ENCODE data around the gene ANKRD13A. TPM values are rescaled to one million over a fixed set of nuclear protein-coding genes. Genes with fewer than 3 reads are reported as not detected.
"Not testable (repeated sequence)": the region's sequence is repeated elsewhere in the genome, so short reads cannot be mapped to it uniquely, and the experiment has no call there.

Gene ANKRD13A
- total RNA-seq, 1 donor from 2014 or later, result 43.0 TPM

DNA sequence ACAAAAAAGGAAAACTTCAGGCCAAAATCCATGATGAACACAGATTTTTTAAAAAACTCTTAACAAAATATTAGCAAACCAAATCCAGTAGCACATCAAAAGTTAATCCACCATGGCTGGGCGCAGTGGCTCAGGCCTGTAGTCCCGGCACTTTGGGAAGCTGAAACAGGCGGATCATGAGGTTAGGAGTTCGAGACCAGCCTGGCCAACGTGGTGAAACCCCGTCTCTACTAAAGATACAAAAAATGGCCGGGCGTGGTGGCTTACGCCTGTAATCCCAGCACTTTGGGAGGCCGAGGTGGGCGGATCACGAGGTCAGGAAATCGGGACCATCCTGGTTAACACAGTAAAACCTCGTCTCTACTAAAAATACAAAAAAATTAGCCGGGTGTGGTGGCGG lies 13.0 kb upstream of the ANKRD13A start:
- not testable (repeated sequence) for DNase-seq

DNA sequence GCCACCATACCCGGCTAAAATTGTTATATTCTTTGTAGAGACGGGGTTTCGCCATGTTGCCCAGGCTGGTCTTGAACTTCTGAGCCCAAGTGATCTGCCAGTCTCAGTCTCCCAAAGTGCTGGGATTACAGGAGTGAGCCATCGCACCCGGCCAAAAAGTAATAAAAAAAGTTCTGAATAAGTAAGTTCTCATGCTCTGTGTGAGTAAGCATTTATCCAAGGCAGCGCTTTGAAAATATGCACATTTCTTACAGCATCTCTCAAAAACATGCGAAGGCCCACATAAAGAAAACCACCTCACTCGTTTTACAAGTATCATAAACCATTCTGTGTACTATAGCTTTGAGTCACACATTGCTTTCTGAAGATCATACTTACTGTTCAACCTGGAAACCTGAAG lies 11.6 kb upstream of the ANKRD13A start:
- DNase-seq, result no peak

DNA sequence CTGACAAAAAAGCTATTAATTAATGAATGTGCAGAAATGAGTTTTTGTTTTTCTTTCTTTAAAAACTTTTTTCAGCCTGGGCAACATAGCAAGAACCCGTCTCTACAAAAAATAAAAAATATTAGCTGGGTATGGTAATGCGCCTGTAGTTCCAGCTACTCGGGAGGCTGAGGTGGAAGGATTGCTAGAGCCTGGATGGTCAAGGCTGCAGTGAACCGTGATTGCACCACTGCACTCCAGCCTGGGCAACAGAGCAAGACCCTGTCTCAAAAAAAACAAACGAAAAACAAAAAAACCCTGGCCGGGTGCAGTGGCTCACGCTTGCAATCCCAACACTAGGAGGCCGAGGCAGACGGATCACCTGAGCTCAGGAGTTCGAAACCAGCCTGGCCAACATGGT lies 11.0 kb upstream of the ANKRD13A start:
- DNase-seq, result no peak

DNA sequence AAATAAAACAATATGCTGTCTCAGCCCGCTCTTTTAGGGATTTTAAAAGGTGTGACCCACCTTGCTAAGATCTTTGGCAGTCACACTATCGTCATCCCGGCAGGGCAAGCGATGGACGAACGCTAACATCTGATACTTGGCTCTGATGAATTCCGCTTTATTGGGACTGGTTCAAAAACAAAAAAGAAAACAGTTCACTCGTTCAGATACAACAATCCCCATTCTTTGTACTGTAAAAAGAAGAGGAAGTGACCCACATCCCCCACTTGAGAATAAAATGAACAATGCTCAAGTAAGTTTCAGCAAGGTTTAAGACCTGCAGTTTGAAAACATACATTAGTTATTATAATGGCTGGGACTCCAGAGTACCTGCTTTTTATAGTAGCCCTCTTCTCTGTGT lies 10.3 kb upstream of the ANKRD13A start:
- no peak for DNase-seq

DNA sequence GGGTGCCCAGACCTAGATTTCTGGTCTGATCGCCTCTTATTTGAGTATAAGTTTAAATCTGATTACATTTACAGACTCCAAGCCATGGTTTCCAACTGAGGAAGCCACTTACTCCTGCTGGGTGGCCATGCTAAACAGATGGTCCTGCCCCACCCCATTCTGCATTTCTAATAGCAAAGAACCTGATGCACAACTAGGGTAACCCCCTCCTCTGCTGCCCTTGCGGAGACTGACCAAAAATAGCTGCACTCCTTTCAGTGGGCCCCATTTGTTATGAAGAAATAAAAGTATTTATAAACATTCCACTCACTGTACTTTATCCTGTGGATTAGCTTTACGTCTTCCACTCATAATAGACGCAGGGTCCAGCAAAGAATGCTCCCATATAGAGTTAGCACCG lies 9.8 kb upstream of the ANKRD13A start:
- DNase-seq, result no peak

DNA sequence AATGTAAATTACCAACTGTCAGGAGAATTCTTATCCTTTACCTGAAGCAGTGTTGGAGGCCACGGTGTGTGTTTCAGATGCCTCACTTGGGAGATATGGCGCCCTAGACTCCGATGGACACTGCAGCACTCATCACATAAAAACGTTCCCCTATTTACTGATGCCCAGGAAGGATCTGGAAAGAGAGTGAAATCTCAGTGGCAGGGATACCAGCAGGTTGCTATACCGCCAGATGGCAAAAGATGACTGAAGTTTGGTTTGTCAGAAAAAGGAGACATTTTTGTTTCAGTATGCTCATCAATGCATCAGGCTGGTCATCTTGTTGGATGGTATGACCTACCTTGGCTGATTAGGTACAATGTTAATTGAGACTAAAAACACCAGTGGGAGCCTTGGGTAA lies 7.6 kb upstream of the ANKRD13A start:
- no peak for DNase-seq

DNA sequence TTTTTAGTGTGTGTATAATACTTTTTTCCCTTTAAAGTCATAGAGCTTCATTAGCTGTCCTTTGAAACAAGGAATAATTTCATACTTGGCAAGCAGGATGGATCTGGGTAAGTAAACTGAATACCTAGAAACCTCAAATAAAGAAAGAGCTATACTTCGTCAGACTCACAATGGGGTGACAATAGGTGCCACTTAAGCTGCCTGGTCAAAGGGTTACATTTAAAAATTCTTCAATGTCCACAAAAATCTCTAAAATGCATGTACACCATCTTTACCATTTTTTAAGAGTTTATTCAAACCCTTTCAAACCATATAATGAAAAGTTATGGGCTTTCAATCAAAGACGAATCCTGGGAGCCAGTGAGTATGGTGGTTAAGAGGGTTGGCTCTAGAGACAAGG lies 6.1 kb upstream of the ANKRD13A start:
- no peak for DNase-seq

DNA sequence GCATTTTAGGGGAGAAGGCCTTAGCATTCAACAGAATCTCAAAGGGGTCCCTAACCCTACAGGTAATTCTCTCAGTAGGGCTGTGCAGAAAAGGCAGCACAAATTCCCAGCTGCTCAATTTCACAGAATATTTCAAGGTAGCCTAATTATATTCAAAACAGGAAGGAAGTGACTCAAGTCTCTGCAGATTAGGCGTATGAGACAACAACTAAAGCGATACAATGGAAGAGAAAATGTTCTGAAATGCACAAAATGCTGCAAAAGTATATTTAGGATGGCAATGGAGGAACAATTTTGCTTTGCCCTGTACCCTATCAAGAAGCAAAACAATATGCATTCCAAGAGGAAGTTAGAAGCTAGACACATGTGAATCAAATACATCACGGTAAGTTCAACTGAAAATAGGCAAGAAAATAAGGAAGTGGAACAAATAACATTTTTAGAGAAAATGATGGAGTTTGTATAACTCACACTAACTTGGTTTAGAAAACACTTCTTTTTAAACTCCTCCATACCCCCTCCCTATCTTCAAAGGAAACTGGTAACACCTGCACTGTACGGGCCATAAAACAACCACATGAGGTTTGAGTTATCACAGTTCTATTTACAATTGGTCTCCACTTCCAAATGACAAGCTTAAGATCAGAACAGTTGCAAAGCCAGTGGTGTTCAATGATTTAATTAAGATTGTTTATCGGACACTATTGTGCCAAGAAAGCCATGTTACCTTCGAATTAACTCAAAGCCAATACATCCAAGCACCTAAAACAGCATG lies 4.6 kb upstream of the ANKRD13A start:
- DNase-seq, result peak; percentile 4

DNA sequence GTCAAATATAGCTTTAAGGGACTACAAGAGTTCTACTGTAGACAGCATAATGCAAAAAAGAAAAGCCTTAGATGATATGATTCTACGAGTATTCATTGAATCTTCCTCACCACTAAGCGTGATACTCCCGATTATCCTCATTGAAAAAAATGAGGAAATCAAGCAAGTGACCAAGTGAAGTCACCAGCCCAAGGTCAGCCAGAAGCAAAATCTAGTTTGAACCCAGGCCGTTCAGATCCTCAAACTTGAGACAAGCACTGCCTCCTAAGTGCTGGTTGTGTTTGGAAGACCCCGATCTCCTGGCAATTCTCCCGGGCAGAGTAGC lies 3.9 kb upstream of the ANKRD13A start:
- DNase-seq, result no peak

DNA sequence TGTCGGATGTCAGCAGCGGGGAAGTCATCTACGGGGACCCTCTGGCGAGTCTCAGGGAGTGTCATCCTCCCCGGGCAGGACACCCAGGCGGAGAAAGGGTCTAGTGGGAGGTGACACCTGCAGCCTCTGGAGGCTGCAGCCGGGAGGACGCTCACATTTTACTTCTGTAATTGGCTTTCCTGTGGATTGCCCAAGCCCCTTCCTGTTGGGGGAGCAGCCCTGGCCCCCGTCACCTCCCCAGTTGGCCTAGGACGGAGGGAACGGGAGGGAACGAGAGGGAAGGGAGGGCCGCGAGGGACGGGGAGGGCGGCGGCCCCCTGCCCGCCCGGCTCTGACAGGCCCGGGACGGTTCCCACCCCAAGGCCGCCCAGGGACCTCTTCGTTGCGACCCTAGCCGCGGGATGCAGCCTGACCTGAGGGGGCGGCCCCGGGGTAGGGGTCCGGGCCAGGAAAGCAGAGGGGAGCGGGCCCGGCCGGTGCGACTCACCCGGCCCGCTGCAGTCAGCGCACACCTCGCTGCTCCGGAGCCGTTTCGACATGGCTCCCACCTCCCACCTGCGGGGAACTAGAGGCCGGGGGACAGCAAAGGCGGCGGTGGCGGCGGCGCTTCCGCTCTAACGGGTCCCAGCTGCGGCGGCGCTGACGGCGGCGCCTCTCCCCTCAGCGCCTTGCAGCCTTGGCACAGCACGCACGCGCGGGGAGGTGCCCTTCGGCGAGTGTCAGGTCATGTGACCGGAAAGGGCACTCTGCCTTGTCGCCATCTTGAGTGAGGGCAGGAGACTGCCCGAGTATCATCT lies 3.3 kb upstream of the ANKRD13A start, which contains the start of gene GIT2:
TSS of gene GIT2 (minus strand) at position 683 of the 797 bp plus-strand sequence. CDS start at position 539, 144 bp downstream.
- peak; percentile 91 for DNase-seq

DNA sequence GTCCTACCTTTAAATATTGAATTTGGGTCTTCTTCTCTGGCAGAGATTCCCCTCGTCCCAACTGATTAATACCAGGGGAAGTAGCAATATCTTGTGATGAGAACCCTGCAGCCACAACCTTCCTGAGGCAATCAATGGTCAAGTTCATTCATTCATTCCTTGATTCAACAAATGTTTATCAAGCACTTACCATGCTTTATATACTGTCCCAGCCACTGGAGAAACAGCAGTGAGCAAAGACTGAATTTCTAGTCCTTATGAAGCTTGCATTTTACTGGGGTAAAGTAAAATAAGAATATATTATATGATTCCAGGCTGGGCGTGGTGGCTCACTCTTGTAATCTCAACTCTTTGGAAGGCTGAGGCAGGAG lies 2.8 kb upstream of the ANKRD13A start:
- no peak for DNase-seq

DNA sequence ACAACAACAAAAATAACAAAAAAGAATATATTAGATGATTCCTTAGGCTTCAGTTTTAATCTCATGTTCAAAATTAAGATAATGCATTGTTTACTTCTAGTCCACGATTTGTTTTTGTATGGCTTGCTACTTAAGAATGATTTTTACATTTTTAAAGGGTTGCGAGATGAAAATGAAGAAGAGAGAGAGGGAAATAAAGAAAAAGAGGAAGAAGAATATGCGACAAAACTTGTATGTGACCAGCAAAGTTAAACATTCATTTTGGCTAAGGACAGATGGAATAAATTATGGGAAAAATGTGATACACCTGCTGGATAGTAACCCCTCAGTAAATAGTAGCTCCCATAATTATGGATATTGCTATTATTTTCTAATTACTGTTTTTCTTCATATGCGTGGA lies 1.8 kb upstream of the ANKRD13A start:
- DNase-seq, result no peak

DNA sequence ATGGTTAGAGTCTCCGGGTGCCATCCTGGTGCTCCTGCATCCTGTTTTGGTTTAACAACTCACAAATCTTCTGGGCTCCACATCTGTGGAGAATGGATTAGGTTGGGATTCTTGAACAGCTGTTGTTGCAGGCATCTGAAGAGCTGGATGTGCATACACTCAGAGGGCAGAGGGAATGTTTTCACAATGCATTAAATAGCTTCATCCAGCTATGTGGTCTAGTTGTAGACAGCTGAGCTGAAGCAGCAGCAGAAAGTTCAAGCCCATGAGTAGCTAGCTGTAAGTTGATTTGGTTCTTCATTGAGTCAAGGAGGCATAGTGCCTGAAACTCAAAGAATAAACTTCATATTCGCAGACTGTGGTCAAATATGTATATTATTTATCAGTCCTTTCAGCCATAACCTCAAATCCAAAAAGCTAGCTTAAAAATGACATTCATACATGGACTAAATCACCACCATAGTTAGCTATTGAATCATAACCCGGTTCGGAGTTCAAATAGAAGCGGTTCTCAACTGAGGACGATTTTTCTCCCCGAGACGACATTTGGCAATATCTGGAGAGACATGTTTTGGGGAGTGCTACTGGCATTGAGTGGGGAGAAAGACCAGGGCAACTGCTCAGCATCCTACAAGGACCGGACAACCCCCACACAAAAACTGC lies 858 bp upstream of the ANKRD13A start:
- peak; percentile 33 for DNase-seq

DNA sequence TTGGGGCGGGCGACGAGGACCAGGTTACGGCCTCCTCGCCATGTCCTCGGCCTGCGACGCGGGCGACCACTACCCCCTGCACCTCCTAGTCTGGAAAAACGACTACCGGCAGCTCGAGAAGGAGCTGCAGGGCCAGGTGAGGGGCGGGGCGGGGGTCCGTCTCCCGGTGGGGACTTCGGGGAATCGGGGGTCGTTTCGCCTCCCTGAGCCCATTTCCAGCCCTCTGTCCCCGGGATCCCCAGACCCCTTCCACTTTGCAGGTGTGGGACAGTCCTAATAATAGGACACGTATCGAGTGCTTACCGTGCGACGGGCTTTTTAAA lies 380 bp downstream of the ANKRD13A start:
- no peak for DNase-seq

DNA sequence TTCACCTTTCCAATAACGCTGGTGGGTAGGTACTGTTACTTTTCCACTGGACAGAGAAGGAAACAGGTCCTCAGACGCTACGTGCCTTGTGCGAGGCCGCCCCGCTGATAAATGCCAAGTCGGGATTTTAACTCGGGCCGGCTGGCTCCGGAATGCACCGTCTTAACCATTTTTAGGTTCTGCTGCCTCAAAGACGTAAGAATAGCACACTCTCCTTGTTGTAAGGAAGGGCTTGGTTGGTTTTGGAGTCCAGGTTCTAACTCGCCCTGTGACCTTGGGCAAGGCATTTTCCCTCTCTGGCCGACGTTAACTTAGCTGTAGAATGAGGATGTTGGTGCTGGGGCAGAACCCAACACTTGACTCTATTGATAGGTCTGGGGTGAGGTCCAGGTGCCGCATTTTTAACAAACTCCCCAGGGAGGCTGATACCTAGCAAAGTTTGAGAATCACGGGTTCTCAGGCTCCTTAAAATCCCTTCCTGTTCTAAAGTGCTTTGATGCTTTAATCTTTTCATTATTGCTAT lies 814 bp downstream of the ANKRD13A start:
- no peak for DNase-seq

DNA sequence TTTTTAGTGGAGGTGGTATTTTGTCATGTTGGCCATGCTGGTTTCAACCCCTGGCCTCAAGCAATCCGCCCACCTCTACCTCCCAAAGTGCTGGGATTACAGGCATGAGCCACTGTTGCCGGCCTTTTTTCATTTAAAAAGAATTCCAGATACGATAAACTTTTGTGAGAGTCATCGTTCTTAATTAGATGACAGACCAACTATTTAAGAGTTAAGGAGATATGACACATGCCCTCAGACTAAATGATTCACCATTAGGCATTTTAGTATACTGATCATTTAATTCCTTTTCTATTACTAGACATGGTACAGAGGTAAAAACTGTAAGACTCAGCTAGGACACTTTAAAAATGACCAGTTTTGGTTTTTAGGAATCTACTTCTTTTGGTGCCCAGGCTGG lies 2.4 kb downstream of the ANKRD13A start:
- no peak for DNase-seq

DNA sequence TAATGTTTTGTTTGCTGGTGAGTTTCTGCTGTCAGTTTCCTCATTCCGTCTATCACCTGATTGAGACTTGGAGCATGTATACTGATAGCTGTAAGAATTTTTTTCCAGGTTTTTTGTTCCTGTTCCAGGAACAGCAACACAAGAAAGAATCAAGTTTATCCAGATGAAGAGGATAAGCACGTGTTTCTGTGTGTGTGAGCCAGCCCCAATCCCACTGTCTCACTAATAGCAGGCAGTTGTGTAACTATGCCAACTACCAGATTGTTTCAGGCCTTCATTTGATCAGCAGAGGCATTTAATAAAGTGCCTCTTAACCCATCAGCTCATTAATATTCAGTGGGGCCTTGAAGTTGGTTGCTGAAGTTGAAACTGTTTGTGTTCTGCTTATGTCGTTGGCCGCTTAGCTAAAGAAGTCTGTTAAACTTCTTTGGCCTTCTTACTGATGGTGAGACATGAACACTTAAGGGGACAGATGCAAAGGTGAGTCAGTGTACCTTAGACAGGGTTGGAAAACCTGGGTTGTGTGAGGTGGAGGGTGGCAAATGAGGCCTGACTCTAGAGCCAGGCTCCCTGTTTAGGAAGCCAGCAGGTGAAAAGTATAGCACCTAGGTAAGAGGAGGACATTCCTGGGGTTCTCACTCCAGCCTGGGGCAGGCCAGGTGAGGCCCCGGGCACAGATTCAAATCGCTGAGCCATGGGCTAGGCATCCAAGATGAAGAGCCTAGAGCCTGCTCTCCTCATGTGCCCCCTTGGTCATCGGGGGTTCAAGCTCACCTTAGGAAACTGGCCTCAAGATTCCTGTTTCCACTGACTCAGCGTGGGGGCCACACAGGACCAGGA lies 3.7 kb downstream of the ANKRD13A start:
- DNase-seq, result peak; percentile 17

DNA sequence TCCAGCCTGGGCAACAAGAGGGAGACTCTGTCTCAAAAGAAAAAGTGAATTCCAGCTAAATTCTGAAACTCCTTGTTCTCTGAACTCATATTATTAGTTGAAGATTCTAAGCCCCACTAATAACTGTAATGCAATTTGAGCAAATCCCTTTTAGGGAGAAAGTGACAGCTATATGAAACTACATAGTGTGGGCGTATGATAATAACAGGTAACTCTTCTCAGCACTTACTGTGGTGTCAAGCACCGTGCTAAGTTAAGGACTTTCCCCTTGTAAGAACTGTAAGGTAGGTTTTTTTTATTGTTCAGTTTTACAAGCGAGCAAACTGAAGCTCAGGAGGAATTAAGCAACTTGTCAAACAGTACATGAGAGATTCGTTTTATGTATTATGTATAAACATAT lies 5.4 kb downstream of the ANKRD13A start:
- DNase-seq, result no peak

DNA sequence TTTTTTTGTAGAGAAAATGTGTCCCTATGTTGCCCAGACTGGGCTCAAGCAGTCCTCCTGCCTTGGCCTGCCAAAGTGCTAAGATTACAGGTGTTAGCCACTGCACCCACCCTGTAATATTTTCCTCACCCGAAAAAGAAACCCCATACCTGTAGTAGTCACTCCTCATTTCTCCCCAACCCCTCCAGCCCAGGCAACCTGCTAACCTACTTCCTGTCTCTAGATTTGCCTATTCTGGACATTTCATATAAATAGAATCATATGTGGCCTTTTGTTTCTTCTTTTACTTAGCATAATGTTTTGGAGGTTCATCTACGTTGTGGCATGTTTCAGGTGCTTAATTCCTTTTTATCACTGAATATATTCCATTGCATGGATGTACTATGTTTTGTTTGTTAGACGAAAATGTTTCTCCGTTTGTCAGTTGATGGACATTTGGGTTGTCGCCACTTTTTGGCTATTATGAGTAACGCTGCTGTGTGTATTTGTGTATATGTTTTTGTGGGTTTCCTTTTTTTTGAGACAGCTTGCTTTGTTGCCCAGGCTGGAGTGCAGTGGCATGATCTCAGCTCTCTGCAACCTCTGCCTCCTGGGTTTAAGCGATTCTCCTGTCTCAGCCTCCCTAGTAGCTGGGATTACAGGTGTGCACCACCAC lies 6.2 kb downstream of the ANKRD13A start:
- DNase-seq, result no peak

DNA sequence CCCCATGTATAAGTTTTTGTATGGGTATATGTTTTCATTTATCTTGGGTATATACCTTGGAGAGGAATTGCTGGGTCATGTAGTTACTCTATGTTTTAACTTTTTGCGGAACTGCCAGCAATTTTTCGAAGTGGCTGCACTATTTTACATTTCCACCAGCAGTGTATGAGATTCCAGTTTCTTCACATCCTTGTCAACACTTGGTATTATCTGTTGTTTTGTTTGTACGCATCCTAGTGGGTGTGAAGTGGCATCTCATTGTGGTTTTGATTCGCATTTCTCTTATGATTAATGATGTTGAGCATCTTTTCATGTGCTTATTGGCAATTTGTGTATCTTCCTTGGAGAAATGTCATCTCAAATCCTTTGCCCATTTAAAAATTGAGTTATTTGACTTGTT lies 6.9 kb downstream of the ANKRD13A start:
- no peak for DNase-seq

DNA sequence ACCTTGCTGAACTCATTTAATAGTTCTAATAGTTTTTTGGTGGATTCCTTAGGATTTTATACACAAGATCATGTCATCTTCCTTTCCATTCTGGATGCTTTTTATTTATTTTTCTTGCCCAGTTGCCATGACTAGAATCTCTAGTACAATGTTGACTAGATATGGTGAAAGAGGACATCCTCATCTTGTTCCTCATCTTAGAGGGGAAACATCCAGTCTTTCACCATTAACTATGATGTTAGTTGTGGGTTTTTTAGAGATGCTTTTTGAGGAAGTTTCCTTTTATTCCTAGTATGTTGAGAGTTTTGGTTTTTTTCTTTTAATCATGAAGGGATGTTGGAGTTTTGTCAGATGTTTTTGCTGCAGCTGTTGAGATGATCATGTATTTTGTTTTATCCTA lies 8.7 kb downstream of the ANKRD13A start:
- no peak for DNase-seq
